WTC11 (cell line): ENCODE data around the gene ANKRD28.

Experiments
- FOXJ3 ChIP-seq: sonication (generic); formaldehyde crosslinking; IDR thresholded peaks from 2 replicates; pipeline ENCODE4 v1.9.0; 2021; ENCODE audit warnings: missing genetic modification reagents, mild to moderate bottlenecking, borderline replicate concordance
- TF ChIP-seq, protein P1 (sequence below): fragments of 250-450 bp; sonication (Bioruptor Pico); IDR thresholded peaks from 2 replicates; pipeline ENCODE4 v2.1.2; 2022; ENCODE audit warnings: mild to moderate bottlenecking, moderate library complexity

DNA sequence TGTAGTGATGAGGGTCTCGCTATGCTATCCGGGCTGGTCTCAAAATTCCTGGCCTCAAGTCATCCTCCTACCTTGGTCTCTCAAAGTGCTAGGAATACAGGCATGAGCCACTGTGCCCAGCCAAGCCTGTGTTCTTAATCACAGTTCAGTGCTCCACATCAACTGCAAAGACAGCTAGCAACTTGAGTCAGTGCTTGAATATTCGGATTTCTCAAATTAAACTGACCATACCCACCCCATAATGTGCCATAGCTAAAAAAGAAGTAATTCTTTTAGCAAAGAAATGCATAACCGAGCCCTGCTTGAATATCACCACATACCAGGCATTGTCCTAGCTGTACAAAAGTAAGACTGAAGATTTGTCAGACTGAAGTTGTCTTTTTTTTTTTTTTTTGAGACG lies 107.0 kb downstream of the ANKRD28 start:
- TF ChIP-seq, protein P1, sequence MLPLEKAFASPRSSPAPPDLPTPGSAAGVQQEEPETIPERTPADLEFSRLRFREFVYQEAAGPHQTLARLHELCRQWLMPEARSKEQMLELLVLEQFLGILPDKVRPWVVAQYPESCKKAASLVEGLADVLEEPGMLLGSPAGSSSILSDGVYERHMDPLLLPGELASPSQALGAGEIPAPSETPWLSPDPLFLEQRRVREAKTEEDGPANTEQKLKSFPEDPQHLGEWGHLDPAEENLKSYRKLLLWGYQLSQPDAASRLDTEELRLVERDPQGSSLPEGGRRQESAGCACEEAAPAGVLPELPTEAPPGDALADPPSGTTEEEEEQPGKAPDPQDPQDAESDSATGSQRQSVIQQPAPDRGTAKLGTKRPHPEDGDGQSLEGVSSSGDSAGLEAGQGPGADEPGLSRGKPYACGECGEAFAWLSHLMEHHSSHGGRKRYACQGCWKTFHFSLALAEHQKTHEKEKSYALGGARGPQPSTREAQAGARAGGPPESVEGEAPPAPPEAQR: no peak
- no peak for TF ChIP-seq FOXJ3 (CRISPR knock-in tag)
